Loucy (cell line): Measurements from ENCODE around the gene GSTA1.

Source experiments
- CTCF ChIP-seq: fragments of 200-600 bp; sonication (generic); conservative IDR thresholded peaks from 2 replicates; pipeline ENCODE4 v1.5.1; 2014; ENCODE audit warnings: mild to moderate bottlenecking, antibody characterized with exemption, low read length
- EZH2phosphoT487 ChIP-seq: fragments of 200-600 bp; IDR thresholded peaks from 2 replicates; pipeline ENCODE4 v1.6.1; 2018; ENCODE audit warnings: antibody characterized with exemption, mild to moderate bottlenecking, moderate library complexity, borderline replicate concordance

GRCh38 chr6:52746213-52746612 is 57.4 kb downstream of the GSTA1 start:
- TF ChIP-seq CTCF (no peak), EZH2phosphoT487 (no peak)
